NOMO-1 treated with DMSO at 0.1 percent for 48 hours (cell line): ENCODE measurements around the gene HOXD13.

ENCODE experiments used
- DNase-seq: peaks from one replicate; lab custom pipeline; 2025; ENCODE audit not compliant: unreplicated experiment; lab: John Stamatoyannopoulos, UW

Gene HOXD13

GRCh38 chr2:176093145-176093897, 800 bp downstream of the HOXD13 start:
- no peak for DNase-seq

DNA sequence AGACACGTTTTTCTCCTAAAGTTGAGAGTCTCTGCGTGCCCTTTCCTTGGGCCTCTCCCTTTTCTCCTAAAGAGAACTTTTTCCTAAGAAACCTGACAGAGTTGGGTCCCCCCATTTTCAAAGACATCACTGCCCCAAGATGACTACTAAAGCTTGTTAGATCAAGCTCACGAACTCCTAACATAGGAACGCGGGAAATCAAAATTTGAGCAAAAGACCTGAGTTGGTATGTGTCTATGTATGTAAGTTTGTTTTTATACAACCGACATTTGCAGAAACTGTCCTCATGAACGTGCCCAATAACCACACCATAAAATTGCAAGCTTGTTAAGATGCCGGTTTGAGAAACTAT, 1.4 kb downstream of the HOXD13 start:
- no peak for DNase-seq

GRCh38 chr2:176094349-176094748, 1.8 kb downstream of the HOXD13 start:
- DNase-seq, result no peak

GRCh38 chr2:176095421-176095820, 2.9 kb downstream of the HOXD13 start:
- DNase-seq, result no peak

DNA sequence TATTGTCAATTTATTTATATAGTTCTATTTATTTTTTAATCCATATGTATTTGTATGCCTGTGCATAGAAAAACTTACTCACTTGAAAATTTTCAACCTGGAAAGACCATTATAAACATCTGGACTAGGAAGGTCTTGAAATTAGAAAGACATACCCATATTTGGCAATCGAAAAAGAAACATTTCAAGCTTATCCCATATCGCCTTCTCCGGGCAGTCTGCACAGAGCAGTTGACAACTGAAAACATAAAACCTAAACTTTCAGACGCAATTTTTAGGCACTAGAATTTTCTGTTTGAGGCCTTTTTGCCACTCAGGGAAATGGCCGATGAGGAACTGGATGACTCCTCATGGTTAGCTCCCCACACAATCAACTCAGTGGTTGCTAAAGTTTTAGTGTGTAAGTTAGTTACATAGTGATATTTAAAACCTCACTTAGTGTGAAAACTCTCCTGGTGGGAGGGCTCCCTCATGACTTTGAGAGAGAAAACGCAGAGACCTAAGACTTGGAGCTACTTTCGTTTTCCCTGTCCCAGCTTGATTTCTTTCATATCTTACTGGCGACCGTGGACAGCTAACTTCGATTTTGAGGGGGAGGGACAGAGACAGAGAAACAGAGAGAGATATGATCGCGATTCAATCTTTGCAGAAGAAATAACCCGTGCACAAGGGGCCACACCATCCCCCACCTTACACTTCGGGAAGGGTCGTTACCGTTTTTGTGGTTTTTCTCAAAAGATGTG, 3.9 kb downstream of the HOXD13 start:
- DNase-seq, result no peak

- DNase-seq, result peak; percentile 66
Measured at GRCh38 chr2:176096986-176097819, 4.7 kb downstream of the HOXD13 start.

DNA sequence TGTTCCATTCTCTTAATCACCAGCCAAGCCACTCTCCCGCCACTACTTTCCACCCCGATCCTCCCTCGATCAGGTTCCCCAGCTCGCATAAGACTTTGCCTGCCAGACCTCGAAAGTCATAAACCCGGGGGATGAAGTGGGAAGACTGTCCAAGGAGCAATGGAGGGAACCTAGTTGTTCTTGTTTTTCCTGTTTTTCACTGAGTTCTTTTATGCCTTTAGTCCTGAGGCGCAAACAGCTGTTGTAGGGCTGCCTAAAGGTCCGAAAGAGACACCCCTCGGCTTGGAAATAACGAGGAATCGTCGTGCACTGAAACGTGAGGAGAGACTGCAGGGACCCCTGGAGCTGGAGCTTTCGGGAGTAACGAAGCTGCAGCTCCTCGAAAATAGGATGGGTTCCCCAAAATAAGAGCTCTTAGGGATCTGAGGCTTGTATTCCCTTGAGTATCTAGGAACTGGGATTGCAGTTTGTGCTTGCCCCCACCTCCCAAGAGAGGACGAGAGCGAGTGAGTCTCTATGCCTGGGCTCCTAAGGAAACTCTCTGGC, 5.4 kb downstream of the HOXD13 start:
- no peak for DNase-seq

DNA sequence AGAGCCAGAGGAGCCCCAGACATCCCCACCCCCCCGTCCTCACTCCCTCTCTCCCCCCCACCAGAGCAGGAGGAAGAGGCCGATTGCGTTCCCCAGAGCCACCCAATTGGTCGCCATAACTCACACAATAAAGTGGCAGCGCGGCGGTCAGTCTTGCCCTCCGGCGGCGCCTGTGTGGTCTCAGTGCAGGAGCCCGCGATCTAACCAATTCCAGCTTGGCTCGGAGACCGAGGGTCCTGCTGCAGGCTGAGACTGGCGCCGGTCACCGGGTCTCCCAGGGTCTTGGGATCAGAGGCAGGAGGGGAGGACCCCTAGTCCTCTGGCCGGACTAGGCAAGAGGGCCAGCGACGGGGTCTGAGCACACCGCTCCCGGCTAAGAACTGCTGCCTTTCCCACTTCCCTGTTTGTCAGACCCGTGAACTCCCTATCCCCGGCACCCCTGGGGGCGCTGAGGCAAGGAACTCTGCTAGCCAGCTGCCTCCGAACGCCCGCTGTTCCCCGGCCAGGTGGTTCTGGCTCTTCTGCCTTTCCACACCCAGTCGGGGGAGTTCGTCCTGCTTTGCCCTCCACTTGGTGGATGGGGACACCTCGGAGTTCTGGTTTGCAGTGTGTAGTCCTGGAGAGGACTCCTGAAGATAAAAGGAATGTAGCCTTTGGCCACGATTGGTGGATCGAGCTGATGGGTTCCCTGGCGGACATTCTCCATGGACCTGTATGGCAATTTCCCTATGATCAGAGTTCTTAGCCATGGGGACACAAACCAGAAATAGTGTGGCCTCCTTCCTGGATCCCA, 6.0 kb downstream of the HOXD13 start:
- no peak for DNase-seq

- no peak for DNase-seq
Measured at GRCh38 chr2:176099159-176099727, 6.7 kb downstream of the HOXD13 start.

DNA sequence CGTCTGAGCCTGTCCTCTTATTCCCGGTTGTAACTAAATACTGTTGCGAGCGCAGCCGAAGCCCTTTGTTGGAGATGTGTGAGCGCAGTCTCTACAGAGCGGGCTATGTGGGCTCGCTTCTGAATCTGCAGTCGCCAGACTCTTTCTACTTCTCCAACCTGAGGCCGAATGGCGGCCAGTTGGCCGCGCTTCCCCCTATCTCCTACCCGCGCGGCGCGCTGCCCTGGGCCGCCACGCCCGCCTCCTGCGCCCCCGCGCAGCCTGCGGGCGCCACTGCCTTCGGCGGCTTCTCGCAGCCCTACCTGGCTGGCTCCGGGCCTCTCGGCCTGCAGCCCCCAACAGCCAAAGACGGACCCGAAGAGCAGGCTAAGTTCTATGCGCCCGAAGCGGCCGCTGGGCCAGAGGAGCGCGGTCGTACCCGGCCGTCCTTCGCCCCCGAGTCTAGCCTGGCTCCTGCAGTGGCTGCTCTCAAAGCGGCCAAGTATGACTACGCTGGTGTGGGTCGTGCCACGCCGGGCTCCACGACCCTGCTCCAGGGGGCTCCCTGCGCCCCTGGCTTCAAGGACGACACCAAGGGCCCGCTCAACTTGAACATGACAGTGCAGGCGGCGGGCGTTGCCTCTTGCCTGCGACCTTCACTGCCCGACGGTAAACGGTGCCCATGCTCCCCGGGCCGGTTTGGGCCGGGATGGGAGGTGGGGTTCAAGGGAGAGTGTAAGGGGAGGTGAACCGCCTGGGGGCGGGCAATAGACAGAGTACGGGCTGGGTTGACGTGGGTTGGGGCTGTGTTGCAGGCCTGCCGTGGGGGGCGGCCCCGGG, 7.4 kb downstream of the HOXD13 start, which contains the start of gene HOXD12:
Gene HOXD12 (plus strand): TSS at position 68 of the 819 bp plus-strand sequence. CDS start 7 bp downstream, at position 75.
- DNase-seq, result no peak

GRCh38 chr2:176100547-176101140, 8.1 kb downstream of the HOXD13 start:
- no peak for DNase-seq

- DNase-seq, result no peak
Measured at GRCh38 chr2:176101216-176101830, 8.8 kb downstream of the HOXD13 start.

- DNase-seq, result no peak
Measured at GRCh38 chr2:176101842-176102241, 9.3 kb downstream of the HOXD13 start.

- DNase-seq, result no peak
Measured at GRCh38 chr2:176102309-176102866, 9.9 kb downstream of the HOXD13 start.

- no peak for DNase-seq
Measured at GRCh38 chr2:176103194-176103593, 10.7 kb downstream of the HOXD13 start.

- no peak for DNase-seq
Measured at GRCh38 chr2:176103742-176104315, 11.3 kb downstream of the HOXD13 start.

DNA sequence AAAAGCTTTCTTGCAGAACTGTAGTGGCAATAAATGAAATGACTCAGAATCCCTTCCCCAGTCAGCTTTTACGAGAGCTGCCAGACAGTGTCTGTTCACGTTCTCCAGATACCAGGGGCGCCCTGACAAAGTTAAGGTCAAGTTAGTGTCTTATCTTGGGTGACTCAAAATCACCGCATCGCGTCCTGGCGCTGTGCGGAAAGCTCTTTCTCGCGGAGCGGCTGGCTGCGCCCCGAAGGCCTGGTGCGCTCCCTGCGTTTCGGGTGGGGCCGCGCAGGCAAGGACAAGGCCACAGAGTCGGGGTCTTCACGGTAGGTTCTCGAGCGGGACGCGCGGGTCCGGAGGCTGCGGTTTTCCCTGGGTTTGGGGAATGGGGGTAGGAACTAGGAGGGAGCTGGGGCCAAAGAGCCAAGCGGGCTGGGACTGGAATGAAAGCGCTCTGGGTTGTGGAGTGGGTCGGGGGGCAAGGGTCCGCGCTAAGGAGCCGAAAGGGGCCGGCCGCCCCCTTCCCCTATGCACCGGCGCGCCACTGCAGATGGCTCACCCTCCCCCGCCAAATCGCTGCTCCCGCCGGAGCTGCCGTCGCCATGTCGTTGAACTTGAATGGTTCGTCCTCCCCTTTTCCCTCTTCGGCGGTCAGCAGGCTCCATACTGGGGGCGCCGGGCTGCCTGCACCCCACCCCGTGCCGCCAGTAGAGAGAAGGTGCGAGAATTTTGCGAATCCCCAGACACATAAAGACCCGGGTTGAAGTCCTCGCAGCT, 12.0 kb downstream of the HOXD13 start:
- DNase-seq, result no peak
